D721Med (cell line): Measurements from ENCODE around the gene MBD5.

Source experiments
- DNase-seq: peaks from one replicate; pipeline ENCODE4 v3.0.0; 2011; ENCODE audit warnings: low spot score; ENCODE audit not compliant: insufficient read length
- FAIRE-seq: peaks from 2 replicates; lab custom pipeline; 2011; peaks lifted over from hg19 to GRCh38; lab: Jason Lieb, UNC
- CTCF ChIP-seq: IDR thresholded peaks from 2 replicates; pipeline ENCODE4 v1.5.1; 2012; ENCODE audit warnings: mild to moderate bottlenecking, control low read depth; ENCODE audit not compliant: insufficient read depth; ENCODE audit errors: missing control alignments

MBD5 gene

GRCh38 chr2:148486655-148487054 lies 465.8 kb downstream of the MBD5 start:
- no peak for DNase-seq
- no peak for TF ChIP-seq CTCF
- no peak for FAIRE-seq

GRCh38 chr2:148487439-148487838 lies 466.5 kb downstream of the MBD5 start:
- no peak for FAIRE-seq
- no peak for DNase-seq
- TF ChIP-seq CTCF, result no peak

GRCh38 chr2:148490840-148491439 lies 470.0 kb downstream of the MBD5 start:
- no peak for DNase-seq
- TF ChIP-seq CTCF, result no peak
- no peak for FAIRE-seq

- FAIRE-seq, result peak; percentile 35
Measured at GRCh38 chr2:148493822-148494563, 473.1 kb downstream of the MBD5 start.

GRCh38 chr2:148495586-148495985 lies 474.7 kb downstream of the MBD5 start:
- no peak for FAIRE-seq
- no peak for DNase-seq
- no peak for TF ChIP-seq CTCF

More at GRCh38 chr2:148493822-148494563, 473.1 kb downstream of the MBD5 start:
- no peak for DNase-seq
- no peak for TF ChIP-seq CTCF

GRCh38 chr2:148501545-148501944 lies 480.7 kb downstream of the MBD5 start:
- TF ChIP-seq CTCF, result no peak
- FAIRE-seq, result no peak
- DNase-seq, result no peak

- DNase-seq (no peak), FAIRE-seq (no peak)
- TF ChIP-seq CTCF, result no peak
Measured at GRCh38 chr2:148503516-148503915, 482.6 kb downstream of the MBD5 start.
